HepG2 (cell line): ENCODE measurements around the gene PARVA. TPM values are rescaled to one million over a fixed set of nuclear protein-coding genes. Genes with fewer than 3 reads are reported as not detected.

ENCODE experiments used
- ATAC-seq: fragments of 200-7000 bp; cut with Tn5 transposase; 3 replicates; pipeline ENCODE4 v1.9.1; 2020; ENCODE audit warnings: mild to moderate bottlenecking, moderate library complexity
- BruUV-seq: library from RNA; stranded (reverse); fragments of 400-500 nt; replicated peaks from 2 replicates; lab custom pipeline; 2021; lab: Mats Ljungman, UMichigan
- CTCF ChIA-PET: fragments of 300-600 bp; formaldehyde crosslinking; extraction: SDS; loops from one replicate; lab custom pipeline; 2021; ENCODE audit warnings: low total read pairs, inconsistent platforms, low intra/inter-chr PET ratio; lab: Yijun Ruan, JAX
- POLR2A ChIA-PET: fragments of 350-600 bp; sonication (Branson Sonifier 250); formaldehyde crosslinking; loops from one replicate; lab custom pipeline; 2020; ENCODE audit warnings: antibody characterized with exemption, inconsistent platforms; lab: Yijun Ruan, JAX
- DNase-seq: peaks from one replicate; pipeline ENCODE4 v3.0.0-alpha.2; 2015; ENCODE audit warnings: low spot score
- FAIRE-seq: peaks from 3 replicates; lab custom pipeline; 2011; peaks lifted over from hg19 to GRCh38; lab: Jason Lieb, UNC
- H2AFZ ChIP-seq: one replicate; pipeline ENCODE4 v1.6.1; 2011; ENCODE audit warnings: low read length, inconsistent platforms
- H3K27ac ChIP-seq: fragments of 300-600 bp; 3 replicates; pipeline ENCODE4 v1.8.0; 2011; ENCODE audit warnings: mixed run types, mild to moderate bottlenecking, mixed read lengths, low read length, inconsistent platforms; ENCODE audit not compliant: insufficient read depth; ENCODE audit errors: extremely low read length
- H3K27me3 ChIP-seq, 2 experiments: fragments of 200-600 bp in 1 of 2; 2 replicates in 1 of 2; 3 replicates in 1 of 2; pipeline versions ENCODE4 v1.6.0 to v1.8.0; 2011; ENCODE audit warnings: low read length in 2 of 2, mild to moderate bottlenecking in 2 of 2, moderate library complexity in 2 of 2, inconsistent platforms in 1 of 2; ENCODE audit not compliant: insufficient read depth in 2 of 2, control insufficient read depth in 1 of 2
- H3K36me3 ChIP-seq, 2 experiments: fragments of 200-600 bp in 1 of 2; replicated peaks in 1 of 2; 2 replicates in 1 of 2; 3 replicates in 1 of 2; pipeline versions ENCODE4 v1.5.1 to v1.8.0; 2011; ENCODE audit warnings: low read length in 2 of 2, inconsistent platforms in 1 of 2; ENCODE audit not compliant: insufficient read depth in 2 of 2, control insufficient read depth in 1 of 2
- H3K4me1 ChIP-seq: 2 replicates; pipeline ENCODE4 v1.5.1; 2012; ENCODE audit warnings: low read length, inconsistent platforms; ENCODE audit not compliant: insufficient read depth
- H3K4me2 ChIP-seq: 2 replicates; pipeline ENCODE4 v1.6.0; 2011; ENCODE audit warnings: low read depth, low read length, inconsistent platforms
- H3K4me3 ChIP-seq, 3 experiments: fragments of 200-600 bp in 1 of 3; sonication (generic), shearing (Covaris generic) in 1 of 3; replicated peaks in 1 of 3; 2 replicates each; pipeline ENCODE4 v1.5.1; 2011 to 2016; ENCODE audit warnings: low read length in 3 of 3, inconsistent platforms in 2 of 3, low read depth in 2 of 3, mild to moderate bottlenecking in 2 of 3, control low read depth in 1 of 3, mixed read lengths in 1 of 3; ENCODE audit not compliant: insufficient read depth in 1 of 3
- H3K79me2 ChIP-seq: one replicate; pipeline ENCODE4 v1.6.1; 2011; ENCODE audit warnings: low read length, inconsistent platforms; ENCODE audit not compliant: insufficient read depth
- H3K9ac ChIP-seq: 2 replicates; pipeline ENCODE4 v1.6.0; 2011; ENCODE audit warnings: mild to moderate bottlenecking, low read depth, low read length, inconsistent platforms; ENCODE audit not compliant: insufficient read depth
- H3K9me3 ChIP-seq: 2 replicates; pipeline ENCODE4 v1.5.1; 2012; ENCODE audit warnings: mild to moderate bottlenecking, low read length
- H4K20me1 ChIP-seq: 2 replicates; pipeline ENCODE4 v1.6.0; 2011; ENCODE audit warnings: inconsistent platforms, mild to moderate bottlenecking, low read length, moderate library complexity; ENCODE audit not compliant: insufficient read depth
- AHR ChIP-seq: IDR thresholded peaks from 2 replicates; pipeline ENCODE4 v1.6.1; 2018; ENCODE audit warnings: missing genetic modification reagents, missing compliant biosample characterization
- ATAD3A ChIP-seq: sonication (generic); formaldehyde crosslinking; IDR thresholded peaks from 2 replicates; pipeline ENCODE4 v1.4.0; 2020; ENCODE audit warnings: missing genetic modification reagents
- MAFG ChIP-seq: sonication (generic); formaldehyde crosslinking; IDR thresholded peaks from 2 replicates; pipeline ENCODE4 v1.5.1; 2020; ENCODE audit warnings: mild to moderate bottlenecking, missing genetic modification reagents
- PHF8 ChIP-seq: sonication (generic); formaldehyde crosslinking; IDR thresholded peaks from 2 replicates; pipeline ENCODE4 v1.5.0; 2020; ENCODE audit warnings: missing genetic modification reagents
- TRIM22 ChIP-seq: fragments of 450-650 bp; IDR thresholded peaks from 2 replicates; pipeline ENCODE4 v1.6.1; 2017
- ZBTB4 ChIP-seq: sonication (generic); formaldehyde crosslinking; IDR thresholded peaks from 2 replicates; pipeline ENCODE4 v1.4.0; 2020; ENCODE audit warnings: missing genetic modification reagents, mild to moderate bottlenecking, borderline replicate concordance
- ZKSCAN1 ChIP-seq: fragments of 150-350 bp; IDR thresholded peaks from 2 replicates; pipeline ENCODE4 v1.6.1; 2014; ENCODE audit warnings: low read length
- ZNF329 ChIP-seq: sonication (generic); formaldehyde crosslinking; IDR thresholded peaks from 2 replicates; pipeline ENCODE4 v1.9.0; 2021; ENCODE audit warnings: low read depth, mild to moderate bottlenecking, missing genetic modification reagents
- ZNF567 ChIP-seq: sonication (generic); formaldehyde crosslinking; IDR thresholded peaks from 2 replicates; pipeline ENCODE4 v1.8.1; 2023; ENCODE audit warnings: mild to moderate bottlenecking, missing genetic modification reagents, borderline replicate concordance
- ZNF598 ChIP-seq: sonication (generic); formaldehyde crosslinking; IDR thresholded peaks from 2 replicates; pipeline ENCODE4 v1.5.1; 2020; ENCODE audit warnings: mild to moderate bottlenecking, missing genetic modification reagents, borderline replicate concordance
- ZNF609 ChIP-seq: sonication (generic); formaldehyde crosslinking; IDR thresholded peaks from 2 replicates; pipeline ENCODE4 v1.4.0; 2020; ENCODE audit warnings: mild to moderate bottlenecking, missing genetic modification reagents, borderline replicate concordance
- ZNF776 ChIP-seq: sonication (generic); formaldehyde crosslinking; IDR thresholded peaks from 2 replicates; pipeline ENCODE4 v1.4.0; 2020; ENCODE audit warnings: mild to moderate bottlenecking, missing genetic modification reagents
- WGBS: methylation state at CpG from one replicate; pipeline ENCODE4 v1.1.6; 2017; ENCODE audit warnings: low lambda C conversion rate; 5-methylcytosine and 5-hydroxymethylcytosine counted together
- in situ Hi-C: cut with HindIII; loops from 2 replicates; pipeline ENCODE4 v1.10.0; 2017; ENCODE audit warnings: low pct_unique_long_range_greater_than_20kb; ENCODE audit not compliant: extremely low pct_ligation_motif_present
- intact Hi-C: fragments of 100-400 bp; cut with micrococcal nuclease; formaldehyde crosslinking; loops from one replicate; pipeline ENCODE4 v1.10.0; 2022; ENCODE audit not compliant: unreplicated experiment
- polyA plus RNA-seq, 8 experiments: library from polyadenylated mRNA; depleted of rRNA in 3 of 8; stranded (reverse) in 7 of 8; unstranded in 1 of 8; fragments of >200 nt; fragmentation: Illumina TruSeq in 4 of 8; extraction: Trizol in 4 of 8; gene quantifications; 2 replicates each; pipeline versions ENCODE4 v1.2.1 to v1.2.3, GENCODE V29; 2011 to 2016; ENCODE audit warnings: low read depth in 4 of 8, missing spikeins in 1 of 8, mixed read lengths in 1 of 8; ENCODE audit not compliant: insufficient read depth in 1 of 8
- total RNA-seq, 5 experiments: library from RNA; depleted of rRNA; stranded (reverse); fragments of >200 nt; fragmentation: Illumina TruSeq; extraction: Trizol; gene quantifications; 2 replicates each; pipeline ENCODE4 v1.2.3, GENCODE V29; 2016; ENCODE audit warnings: low read depth in 1 of 5

Gene PARVA
- total and polyA plus RNA-seq, 2 of the 13 experiments (the other 11 are each of a cell fraction or from before 2014, with no cell fraction given): 5.9 to 9.1 TPM

- TF ChIP-seq ZNF567 (CRISPR knock-in tag) (0 out of 2 replicates have a peak, but pooled peaks have one; percentile 38), TRIM22 (no peak), ATAD3A (CRISPR knock-in tag) (no peak), PHF8 (CRISPR knock-in tag) (peak; percentile 88), MAFG (no peak), ZBTB4 (peak; percentile 73)
Measured at GRCh38 chr11:12377106-12377823, at the start of gene PARVA (continued).

- H3K27me3 ChIP-seq: peaks cover 0 to 8% of the 10 kb centered on the region in 2 experiments; a peak in 1 of 5 replicates
- no peaks in the 10 kb centered on the region for H4K20me1 ChIP-seq
- no peaks in the 10 kb centered on the region for H3K36me3 ChIP-seq
- H3K9ac ChIP-seq: no peak overlapping the region
- ChIA-PET CTCF (no interaction called here), POLR2A (no interaction called here)
- no TSS peak for BruUV-seq
- no peak overlapping the region for H2AFZ ChIP-seq
- DNase-seq (no peak), FAIRE-seq (no peak), ATAC-seq (no peak)
- H3K4me1 ChIP-seq: no peaks in the 10 kb centered on the region
- H3K9me3 ChIP-seq: no peaks in the 10 kb centered on the region
- H3K27ac ChIP-seq: no peak overlapping the region
- 48% methylated on average over 4 of the region's 4 CpGs for WGBS
- H3K4me3 ChIP-seq: no peak overlapping the region
- intact Hi-C loops (no loop called here), in situ Hi-C loops (loop anchor here (5.0 to 25.0 kb wide), 3 partner anchors 158 to 558 kb away; no protein-coding TSS in a partner anchor)
- H3K79me2 ChIP-seq: no peaks in the 10 kb centered on the region
- H3K4me2 ChIP-seq: no peak overlapping the region
- TF ChIP-seq ZNF329: no peak
- TF ChIP-seq ZNF776: no peak
- no peak for TF ChIP-seq ZNF598 (CRISPR knock-in tag)
- no peak for TF ChIP-seq ZKSCAN1
- TF ChIP-seq ZNF609 (CRISPR knock-in tag): no peak
- no peak for TF ChIP-seq AHR (CRISPR knock-in tag)
Measured at GRCh38 chr11:12329169-12329568, 48.2 kb upstream of the PARVA start.
